SJSA1 (cell line): ENCODE measurements around the gene RETREG2. TPM values are rescaled to one million over a fixed set of nuclear protein-coding genes. Genes with fewer than 3 reads are reported as not detected.

Experiments used
- DNase-seq, 2 experiments: peaks; one replicate each; pipeline ENCODE4 v3.0.0-alpha.2; 2015 to 2020; ENCODE audit warnings: low spot score in 2 of 2, low read depth in 1 of 2
- H3K27ac ChIP-seq: fragments of 250-450 bp; sonication (Bioruptor Pico); 2 replicates; pipeline ENCODE4 v1.5.1; 2020; ENCODE audit warnings: mild to moderate bottlenecking, moderate library complexity
- H3K27me3 ChIP-seq: fragments of 250-450 bp; sonication (Bioruptor Pico); replicated peaks from 2 replicates; pipeline ENCODE4 v1.5.1; 2020; ENCODE audit warnings: mild to moderate bottlenecking, moderate library complexity
- H3K36me3 ChIP-seq: fragments of 250-450 bp; sonication (Bioruptor Pico); 2 replicates; pipeline ENCODE4 v1.5.1; 2020; ENCODE audit warnings: mild to moderate bottlenecking
- H3K4me1 ChIP-seq: fragments of 250-450 bp; sonication (Bioruptor Pico); replicated peaks from 2 replicates; pipeline ENCODE4 v1.6.1; 2021; ENCODE audit warnings: mild to moderate bottlenecking
- H3K4me3 ChIP-seq: fragments of 250-450 bp; sonication (Bioruptor Pico); 2 replicates; pipeline ENCODE4 v1.5.1; 2020; ENCODE audit warnings: mild to moderate bottlenecking
- H3K9me3 ChIP-seq: fragments of 250-450 bp; sonication (Bioruptor Pico); replicated peaks from 2 replicates; pipeline ENCODE4 v1.5.1; 2020; ENCODE audit warnings: mild to moderate bottlenecking
- total RNA-seq: library from RNA; depleted of rRNA; stranded (reverse); fragments of >200 nt; shearing (Covaris generic); gene quantifications from 2 replicates; pipeline ENCODE4 v1.2.3, GENCODE V29; 2014

The RETREG2 gene
- total RNA-seq, 1 experiment from 2014 or later, result 37.6 TPM

GRCh38 chr2:219174146-219174545 lies 3.9 kb upstream of the RETREG2 start:
- DNase-seq, result no peak
- Histone ChIP-seq H3K4me3 (no peak overlapping the region), H3K9me3 (no peaks in the 10 kb centered on the region), H3K27me3 (no peaks in the 10 kb centered on the region), H3K27ac (no peak overlapping the region), H3K36me3 (peaks cover 21% of the 10 kb centered on the region), H3K4me1 (peaks cover 15% of the 10 kb centered on the region)

GRCh38 chr2:219174801-219175200 lies 3.3 kb upstream of the RETREG2 start:
- no peak for DNase-seq

GRCh38 chr2:219175486-219175885 lies 2.6 kb upstream of the RETREG2 start:
- peaks cover 17% of the 10 kb centered on the region for H3K4me1 ChIP-seq
- H3K36me3 ChIP-seq, result peaks cover 35% of the 10 kb centered on the region
- no peak for DNase-seq
- H3K9me3 ChIP-seq, result no peaks in the 10 kb centered on the region
- no peak overlapping the region for H3K27ac ChIP-seq
- no peaks in the 10 kb centered on the region for H3K27me3 ChIP-seq
- peak overlapping the region; percentile 73 for H3K4me3 ChIP-seq

More at GRCh38 chr2:219174801-219175200, 3.3 kb upstream of the RETREG2 start:
- Histone ChIP-seq H3K9me3 (no peaks in the 10 kb centered on the region), H3K4me1 (peaks cover 17% of the 10 kb centered on the region), H3K4me3 (no peak overlapping the region), H3K27me3 (no peaks in the 10 kb centered on the region), H3K36me3 (peaks cover 28% of the 10 kb centered on the region), H3K27ac (no peak overlapping the region)

DNA sequence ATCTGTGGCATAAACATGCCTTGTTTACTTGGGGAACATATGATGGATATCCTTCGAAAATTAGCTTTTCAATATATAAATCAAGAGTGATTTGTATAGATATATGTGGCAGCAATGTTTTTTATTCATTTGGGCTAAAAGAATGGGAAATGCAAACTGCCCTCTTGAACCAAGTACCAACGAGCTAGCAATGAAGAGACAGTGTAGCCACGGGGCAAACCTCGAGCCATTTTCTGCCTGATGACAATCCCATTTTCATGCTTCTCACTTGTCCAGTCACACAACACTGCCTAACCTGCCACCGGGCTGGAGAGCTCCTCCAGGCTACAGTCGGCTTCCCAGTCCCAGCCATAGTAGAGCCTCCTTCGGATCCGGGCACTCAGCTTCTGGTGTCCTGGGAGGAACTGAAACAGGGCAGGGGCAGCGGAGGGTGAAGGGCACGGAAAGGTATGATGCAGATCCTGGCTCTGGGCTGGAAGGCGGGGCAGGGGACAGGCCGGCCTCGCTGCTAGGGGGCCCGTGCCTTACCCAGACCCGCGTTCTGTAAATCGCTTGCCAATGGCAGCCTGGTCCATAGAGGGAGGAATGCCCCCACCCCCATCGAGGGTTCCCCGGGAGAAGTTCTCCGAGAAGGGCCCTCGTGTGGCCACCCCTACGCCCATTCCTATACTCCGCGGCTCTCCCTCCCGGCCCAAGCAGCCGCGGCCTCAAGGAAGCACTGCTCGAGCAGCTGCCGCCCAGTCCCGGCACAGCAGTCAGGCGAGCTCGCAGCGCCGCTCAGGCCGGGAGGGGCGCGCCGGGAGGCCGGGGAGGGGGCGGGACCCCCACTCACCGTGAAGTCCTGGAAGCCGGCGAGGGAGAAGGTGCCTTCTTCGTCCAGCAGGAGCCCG lies 1.9 kb upstream of the RETREG2 start:
- peak in 1 of 2 experiments; percentile 52 for DNase-seq

DNA sequence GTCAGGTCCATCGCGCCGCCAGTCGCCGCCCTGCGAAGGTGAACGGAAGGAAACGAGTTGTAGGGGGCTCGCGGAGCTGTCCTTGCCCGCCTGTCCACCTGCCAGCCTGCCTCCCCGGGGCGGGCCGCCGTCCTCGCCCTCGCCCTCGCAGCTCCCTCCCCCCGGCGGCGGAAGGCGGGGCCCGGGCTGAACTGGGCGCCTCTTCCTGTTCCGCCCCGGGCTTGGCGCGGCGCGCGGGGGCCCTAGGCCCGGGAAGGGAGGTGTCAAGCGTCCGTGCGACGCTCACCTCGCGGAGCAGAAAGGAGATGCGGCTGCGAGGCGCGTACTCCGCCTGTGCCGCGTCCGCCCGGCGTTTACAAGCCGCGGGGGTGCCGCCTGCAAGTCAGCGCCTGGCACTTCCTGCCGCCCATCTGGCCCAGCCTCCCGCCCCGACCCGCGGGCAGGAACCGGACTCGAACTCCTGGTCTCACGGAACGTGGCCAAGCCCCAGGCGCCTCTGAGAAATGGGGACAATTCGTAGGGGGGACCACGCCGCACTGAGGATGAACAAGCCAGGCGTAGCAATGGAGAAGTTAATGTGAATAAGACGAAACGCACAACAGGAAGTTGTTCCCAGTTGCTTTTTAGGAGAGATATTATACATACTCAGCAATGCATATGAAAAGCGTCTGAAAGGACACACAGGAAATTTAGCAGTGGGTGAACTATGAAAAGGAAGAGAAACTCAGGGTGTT lies 1.1 kb upstream of the RETREG2 start, which contains the start of gene CNPPD1:
TSS of gene CNPPD1 (minus strand) at position 108 of the 734 bp plus-strand sequence. CDS start at position 11, 97 bp downstream.
- Histone ChIP-seq H3K4me1 (peaks cover 17% of the 10 kb centered on the region), H3K36me3 (peaks cover 50% of the 10 kb centered on the region), H3K27ac (peak within 1 kb of the TSS; percentile 87), H3K4me3 (peak within 1 kb of the TSS; percentile 73), H3K9me3 (no peaks in the 10 kb centered on the region), H3K27me3 (no peaks in the 10 kb centered on the region)
- DNase-seq, result peak; percentile 79 to 87

More for the DNA sequence above, 1.9 kb upstream of the RETREG2 start:
- Histone ChIP-seq H3K4me1 (peaks cover 17% of the 10 kb centered on the region), H3K9me3 (no peaks in the 10 kb centered on the region), H3K36me3 (peaks cover 41% of the 10 kb centered on the region), H3K27ac (peak overlapping the region; percentile 87; the same call in 1 of the 2 replicates), H3K27me3 (no peaks in the 10 kb centered on the region), H3K4me3 (peak overlapping the region; percentile 73)

DNA sequence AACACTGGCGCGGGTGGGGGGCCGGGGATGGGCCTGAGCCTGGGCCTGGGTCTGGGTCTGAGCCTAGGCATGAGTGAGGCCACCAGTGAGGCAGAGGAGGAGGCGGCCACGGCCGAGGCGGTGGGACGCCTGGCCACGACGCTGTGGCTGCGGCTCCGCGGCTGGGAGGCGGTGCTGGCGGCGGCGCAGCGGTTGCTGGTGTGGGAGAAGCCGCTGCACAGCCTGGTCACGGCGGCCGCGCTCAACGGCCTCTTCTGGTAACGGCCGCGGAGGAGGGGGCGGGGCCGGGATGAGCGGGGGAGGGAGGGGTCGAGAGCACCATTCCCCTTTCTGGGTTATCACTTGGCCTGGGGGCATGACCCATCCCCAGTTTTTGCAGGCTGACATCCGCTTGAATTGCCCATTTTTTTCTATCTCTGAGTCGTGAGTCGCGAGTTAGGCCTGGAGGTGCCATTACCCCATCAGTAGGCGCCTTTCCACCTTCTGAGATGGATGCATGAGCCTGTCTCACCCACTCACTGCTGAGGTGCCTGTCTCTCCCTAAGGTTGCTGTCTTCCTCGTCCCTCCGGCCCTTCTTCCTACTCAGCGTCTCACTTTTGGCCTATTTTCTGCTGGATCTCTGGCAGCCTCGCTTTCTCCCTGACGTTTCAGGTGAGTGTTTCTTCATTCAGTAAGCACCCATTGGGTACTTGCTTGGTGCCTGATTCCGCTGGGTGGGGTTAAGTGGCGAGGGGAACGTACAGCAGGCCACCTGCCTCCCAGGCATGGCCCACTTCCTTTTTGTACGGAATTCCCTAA lies 501 bp downstream of the RETREG2 start:
- Histone ChIP-seq H3K27ac (peak overlapping the region; percentile 87), H3K4me1 (peaks cover 17% of the 10 kb centered on the region), H3K9me3 (no peaks in the 10 kb centered on the region), H3K4me3 (peak overlapping the region; percentile 73), H3K36me3 (peaks cover 63% of the 10 kb centered on the region), H3K27me3 (no peaks in the 10 kb centered on the region)
- peak; percentile 29 to 60 for DNase-seq

DNA sequence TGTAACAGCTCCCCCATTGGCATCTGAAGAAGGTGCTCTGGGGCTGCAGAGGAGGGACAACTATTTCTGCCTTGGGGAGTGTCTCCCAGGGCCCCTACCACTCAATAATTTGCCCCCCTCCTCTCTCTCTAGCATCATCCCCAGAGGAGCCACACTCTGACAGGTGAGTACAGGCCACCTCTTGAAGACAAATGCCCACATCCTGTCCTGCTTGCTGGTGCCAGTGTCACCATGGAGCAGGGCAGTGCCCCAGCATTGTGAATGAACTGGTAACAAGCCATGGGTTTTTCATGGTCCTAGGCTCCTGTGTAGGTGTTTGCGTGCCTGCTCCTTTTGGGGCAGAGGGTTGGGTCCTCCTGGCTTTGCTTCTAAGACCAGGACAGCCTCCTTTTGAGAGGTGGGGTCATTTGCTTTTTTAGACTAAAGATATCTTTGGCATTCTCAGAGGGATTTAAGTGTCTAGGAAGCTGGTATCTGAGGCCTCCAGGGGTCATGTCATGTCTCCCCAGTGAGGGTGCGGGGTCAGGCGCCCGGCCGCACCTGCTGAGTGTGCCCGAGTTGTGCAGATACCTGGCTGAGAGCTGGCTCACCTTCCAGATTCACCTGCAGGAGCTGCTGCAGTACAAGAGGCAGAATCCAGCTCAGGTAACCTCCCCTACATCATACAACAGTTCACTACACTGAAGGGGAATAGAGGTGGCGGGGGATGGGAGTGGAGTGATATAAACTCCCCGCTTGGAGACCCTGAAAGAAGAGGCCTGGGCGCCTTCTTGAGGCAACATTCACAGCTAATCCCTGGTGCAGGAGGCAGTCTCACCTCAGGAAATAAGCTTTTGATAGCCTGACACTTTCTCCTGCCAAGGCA lies 1.8 kb downstream of the RETREG2 start:
- Histone ChIP-seq H3K9me3 (no peaks in the 10 kb centered on the region), H3K27me3 (no peaks in the 10 kb centered on the region), H3K27ac (no peak overlapping the region), H3K36me3 (peaks cover 59% of the 10 kb centered on the region), H3K4me3 (no peak overlapping the region), H3K4me1 (peaks cover 17% of the 10 kb centered on the region)
- no peak for DNase-seq

- Histone ChIP-seq H3K27ac (no peak overlapping the region), H3K9me3 (no peaks in the 10 kb centered on the region), H3K4me3 (no peak overlapping the region), H3K27me3 (no peaks in the 10 kb centered on the region), H3K36me3 (peaks cover 55% of the 10 kb centered on the region), H3K4me1 (peaks cover 13% of the 10 kb centered on the region)
- no peak for DNase-seq
Observed at GRCh38 chr2:219180961-219181360, 2.9 kb downstream of the RETREG2 start.

DNA sequence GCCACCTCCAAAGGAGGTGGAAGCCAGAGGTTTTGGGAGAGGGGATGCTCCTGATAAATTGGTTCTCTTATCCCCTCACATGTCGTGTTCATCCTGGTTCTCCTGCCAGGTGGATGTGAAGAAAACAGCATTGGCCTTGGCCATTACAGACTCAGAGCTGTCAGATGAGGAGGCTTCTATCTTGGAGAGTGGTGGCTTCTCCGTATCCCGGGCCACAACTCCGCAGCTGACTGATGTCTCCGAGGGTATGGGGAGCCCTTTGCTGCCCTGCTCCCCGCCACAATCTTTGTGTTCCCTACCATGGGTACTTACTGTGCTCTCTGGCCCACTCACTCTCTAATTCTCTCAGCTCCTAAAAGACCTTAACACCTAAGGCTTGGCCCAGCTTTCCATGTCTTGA lies 3.5 kb downstream of the RETREG2 start:
- peaks cover 8% of the 10 kb centered on the region for H3K4me1 ChIP-seq
- H3K27me3 ChIP-seq, result no peaks in the 10 kb centered on the region
- H3K4me3 ChIP-seq, result no peak overlapping the region
- H3K27ac ChIP-seq, result no peak overlapping the region
- peaks cover 54% of the 10 kb centered on the region for H3K36me3 ChIP-seq
- no peak for DNase-seq
- H3K9me3 ChIP-seq, result no peaks in the 10 kb centered on the region

GRCh38 chr2:219182331-219183150 lies 4.5 kb downstream of the RETREG2 start:
- peaks cover 8% of the 10 kb centered on the region for H3K4me1 ChIP-seq
- DNase-seq, result no peak
- H3K36me3 ChIP-seq, result peaks cover 50% of the 10 kb centered on the region
- H3K27ac ChIP-seq, result no peak overlapping the region
- no peaks in the 10 kb centered on the region for H3K9me3 ChIP-seq
- H3K4me3 ChIP-seq, result no peak overlapping the region
- H3K27me3 ChIP-seq, result no peaks in the 10 kb centered on the region

DNA sequence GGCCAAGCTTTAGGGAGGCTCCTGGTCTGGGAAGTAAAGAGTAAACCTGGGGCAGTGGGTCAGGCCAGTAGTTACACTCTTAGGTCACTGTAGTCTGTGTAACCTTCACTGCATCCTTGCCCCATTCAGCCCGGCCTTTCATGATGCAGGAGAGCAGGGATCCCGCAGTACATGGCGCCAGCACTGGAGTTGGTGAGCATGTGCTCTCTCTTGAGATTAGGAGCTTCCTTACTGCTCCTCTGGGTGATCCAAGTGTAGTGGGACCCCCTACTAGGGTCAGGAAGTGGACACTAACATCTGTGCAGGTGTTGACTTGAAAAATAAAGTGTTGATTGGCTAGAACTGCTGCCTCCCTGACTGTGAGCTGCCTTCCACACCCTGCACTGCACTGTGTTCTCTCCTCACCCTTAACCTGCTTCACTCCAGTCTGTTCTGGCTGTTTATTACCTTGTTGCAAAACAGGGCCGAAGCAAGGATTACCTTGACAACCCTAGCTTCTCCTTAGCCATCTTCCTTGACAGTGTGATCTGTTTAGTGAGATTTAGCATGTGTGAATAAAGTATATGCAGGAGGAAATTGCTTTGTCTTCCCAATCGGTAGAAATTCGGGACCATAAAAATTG lies 5.2 kb downstream of the RETREG2 start:
- no peak overlapping the region for H3K27ac ChIP-seq
- H3K4me3 ChIP-seq, result no peak overlapping the region
- H3K4me1 ChIP-seq, result peaks cover 8% of the 10 kb centered on the region
- no peak for DNase-seq
- no peaks in the 10 kb centered on the region for H3K27me3 ChIP-seq
- H3K36me3 ChIP-seq, result peaks cover 50% of the 10 kb centered on the region
- H3K9me3 ChIP-seq, result no peaks in the 10 kb centered on the region

DNA sequence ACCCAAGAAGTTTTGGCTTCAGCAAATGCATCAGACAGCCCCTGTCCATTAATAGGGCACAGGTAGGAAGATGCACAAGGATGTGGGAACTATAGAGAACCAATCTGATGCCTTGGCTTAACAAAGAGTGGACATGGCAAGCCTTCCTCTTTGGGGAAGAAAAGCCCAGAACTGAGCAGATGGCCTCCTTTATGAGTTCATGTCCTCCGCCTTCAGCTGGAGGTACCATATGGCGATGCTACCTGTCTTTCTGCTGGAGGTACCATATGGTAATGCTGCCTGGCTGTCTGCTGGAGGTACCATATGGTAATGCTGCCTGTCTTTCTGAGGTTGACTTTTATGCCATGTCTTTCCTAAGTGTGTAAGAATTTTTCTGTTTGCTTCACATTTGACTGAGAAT lies 6.0 kb downstream of the RETREG2 start:
- peaks cover 3% of the 10 kb centered on the region for H3K4me1 ChIP-seq
- H3K27me3 ChIP-seq, result 0 out of 2 replicates have a peak, but pooled peaks cover under 1% of the 10 kb centered on the region
- no peak overlapping the region for H3K27ac ChIP-seq
- DNase-seq, result no peak
- H3K36me3 ChIP-seq, result peaks cover 50% of the 10 kb centered on the region
- H3K9me3 ChIP-seq, result no peaks in the 10 kb centered on the region
- no peak overlapping the region for H3K4me3 ChIP-seq
